HL-60/S4 (cell line): ENCODE measurements around the gene DYTN.

Source experiments
- in situ Hi-C: fragments of 300-500 bp; cut with MboI; formaldehyde crosslinking; loops from 2 replicates; pipeline ENCODE4 v1.14.3; 2022; ENCODE audit warnings: low sequenced_read_pairs

The DYTN gene

GRCh38 chr2:206701952-206702605 is 16.1 kb downstream of the DYTN start:
- in situ Hi-C loops, result no loop called here

- in situ Hi-C loops, result no loop called here
These were observed 18.0 kb downstream of the DYTN start for GRCh38 chr2:206700156-206700555.

- in situ Hi-C loops, result no loop called here
These were observed 19.4 kb downstream of the DYTN start for GRCh38 chr2:206698811-206699210.

GRCh38 chr2:206696910-206697309 is 21.3 kb downstream of the DYTN start:
- in situ Hi-C loops, result no loop called here

- in situ Hi-C loops, result loop anchor here (5.0 kb wide), 1 partner anchor 779 kb away; no protein-coding TSS in a partner anchor
These were observed 24.6 kb downstream of the DYTN start for GRCh38 chr2:206693399-206694137.

- in situ Hi-C loops, result loop anchor here (5.0 kb wide), 1 partner anchor 779 kb away; no protein-coding TSS in a partner anchor
These were observed 25.2 kb downstream of the DYTN start for GRCh38 chr2:206692971-206693370.

GRCh38 chr2:206688990-206689389 is 29.2 kb downstream of the DYTN start:
- in situ Hi-C loops, result no loop called here

- in situ Hi-C loops, result no loop called here
These were observed 29.7 kb downstream of the DYTN start for GRCh38 chr2:206688453-206688852.

- in situ Hi-C loops, result no loop called here
These were observed 34.6 kb downstream of the DYTN start for GRCh38 chr2:206683546-206683945.

GRCh38 chr2:206670531-206671319 is 47.5 kb downstream of the DYTN start:
- in situ Hi-C loops, result no loop called here

- in situ Hi-C loops, result no loop called here
These were observed 52.9 kb downstream of the DYTN start for GRCh38 chr2:206665251-206665650.

- in situ Hi-C loops, result no loop called here
These were observed 61.1 kb downstream of the DYTN start for GRCh38 chr2:206657087-206657486.

GRCh38 chr2:206647985-206648384 is 70.2 kb downstream of the DYTN start:
- in situ Hi-C loops, result no loop called here

GRCh38 chr2:206642075-206643025 is 75.8 kb downstream of the DYTN start, which contains the start of gene FAM237A:
Gene FAM237A, plus strand, starts transcription at chr2:206642487. Its CDS starts 1,750 bp downstream, at chr2:206644237.
- in situ Hi-C loops, result no loop called here

GRCh38 chr2:206641226-206641625 is 77.0 kb downstream of the DYTN start:
- in situ Hi-C loops, result no loop called here

- in situ Hi-C loops, result no loop called here
These were observed 78.6 kb downstream of the DYTN start for GRCh38 chr2:206639636-206640035.

- in situ Hi-C loops, result no loop called here
These were observed 83.2 kb downstream of the DYTN start for GRCh38 chr2:206635015-206635414.

- in situ Hi-C loops, result no loop called here
These were observed 86.9 kb downstream of the DYTN start for GRCh38 chr2:206631340-206631739.

- in situ Hi-C loops, result no loop called here
These were observed 90.6 kb downstream of the DYTN start for GRCh38 chr2:206627632-206628031.

GRCh38 chr2:206626108-206626507 is 92.1 kb downstream of the DYTN start:
- in situ Hi-C loops, result no loop called here
